SKM-1 (cell line): ENCODE data around the gene ASCC1.
"Not testable (repeated sequence)": the region's sequence is repeated elsewhere in the genome, so short reads cannot be mapped to it uniquely, and the experiment has no call there.

Experiments
- DNase-seq: peaks from one replicate; lab custom pipeline; 2025; ENCODE audit not compliant: unreplicated experiment; lab: John Stamatoyannopoulos, UW

The ASCC1 gene

DNA sequence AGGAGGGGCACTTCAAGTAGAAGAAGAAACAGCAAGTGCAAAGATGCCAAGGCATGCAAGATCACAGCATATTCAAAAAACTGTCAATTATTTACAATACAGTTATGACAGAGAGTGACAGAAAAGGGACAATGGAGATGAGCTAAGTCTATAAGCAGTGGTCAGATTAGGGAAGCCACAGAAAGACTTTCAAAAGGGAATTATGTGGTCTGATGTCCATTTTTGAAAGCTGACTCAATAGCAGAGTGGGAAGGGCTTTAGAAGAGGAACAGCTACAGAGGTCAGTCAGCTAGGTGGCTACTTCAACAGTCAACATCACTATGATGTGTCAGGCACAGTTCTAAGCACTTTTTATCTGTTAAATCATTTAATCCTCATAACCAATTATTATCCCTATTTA, 82.6 kb downstream of the ASCC1 start:
- DNase-seq: peak; percentile 66

DNA sequence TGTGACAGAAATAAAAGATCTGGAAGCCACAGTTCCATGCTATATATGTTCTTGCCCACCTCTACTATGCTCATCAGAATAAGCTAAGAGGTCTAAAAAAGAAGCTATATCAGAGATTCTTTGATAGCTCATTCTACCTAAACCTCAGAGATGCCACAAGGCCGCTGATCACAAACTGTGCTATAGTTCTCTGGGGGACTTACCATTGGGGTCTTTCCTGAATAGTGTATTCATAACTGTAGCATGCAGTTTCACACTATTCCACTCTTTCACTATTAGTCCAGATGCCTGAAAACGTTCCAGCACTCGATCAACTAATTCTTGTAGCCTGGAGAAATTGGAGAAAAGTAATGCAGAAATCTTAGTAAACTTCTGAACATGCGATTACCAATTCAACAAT, 83.2 kb downstream of the ASCC1 start:
- no peak for DNase-seq

DNA sequence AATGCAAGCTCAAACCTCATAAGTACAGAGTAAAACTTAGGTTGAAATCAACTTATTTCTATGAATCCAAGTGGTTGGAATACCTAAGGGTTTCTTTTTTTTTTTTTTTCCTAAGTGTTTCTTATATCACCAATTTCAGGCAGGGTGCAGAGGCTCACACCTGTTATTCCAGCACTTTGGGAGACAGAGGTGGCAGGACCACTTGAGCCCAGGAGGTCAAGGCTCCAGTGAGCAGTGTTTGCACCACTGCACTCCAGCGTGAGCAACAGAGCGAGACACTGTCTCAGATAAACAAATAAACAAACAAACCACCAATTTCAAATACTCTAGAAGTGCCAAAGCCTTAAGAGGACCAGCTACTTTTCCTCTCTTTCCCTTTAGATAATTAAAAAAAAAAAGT, 88.5 kb downstream of the ASCC1 start:
- DNase-seq: no peak

DNA sequence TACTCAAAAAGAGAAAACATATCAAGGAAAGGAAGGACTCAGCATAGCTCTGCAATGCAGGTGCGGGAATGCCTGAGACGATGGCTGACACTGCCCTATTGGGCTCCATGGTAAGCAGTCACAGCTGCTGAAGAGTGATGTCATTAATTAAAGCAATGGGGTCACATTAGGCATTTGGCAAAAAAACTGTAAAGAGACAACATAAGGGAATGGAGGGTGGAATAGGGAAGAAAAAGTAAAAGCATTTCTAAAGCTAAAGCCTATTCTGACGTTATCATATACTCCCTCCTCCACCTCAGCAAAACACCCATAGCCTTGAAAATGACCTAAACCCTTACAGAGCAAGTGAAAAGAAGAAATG, 89.2 kb downstream of the ASCC1 start:
- no peak for DNase-seq

DNA sequence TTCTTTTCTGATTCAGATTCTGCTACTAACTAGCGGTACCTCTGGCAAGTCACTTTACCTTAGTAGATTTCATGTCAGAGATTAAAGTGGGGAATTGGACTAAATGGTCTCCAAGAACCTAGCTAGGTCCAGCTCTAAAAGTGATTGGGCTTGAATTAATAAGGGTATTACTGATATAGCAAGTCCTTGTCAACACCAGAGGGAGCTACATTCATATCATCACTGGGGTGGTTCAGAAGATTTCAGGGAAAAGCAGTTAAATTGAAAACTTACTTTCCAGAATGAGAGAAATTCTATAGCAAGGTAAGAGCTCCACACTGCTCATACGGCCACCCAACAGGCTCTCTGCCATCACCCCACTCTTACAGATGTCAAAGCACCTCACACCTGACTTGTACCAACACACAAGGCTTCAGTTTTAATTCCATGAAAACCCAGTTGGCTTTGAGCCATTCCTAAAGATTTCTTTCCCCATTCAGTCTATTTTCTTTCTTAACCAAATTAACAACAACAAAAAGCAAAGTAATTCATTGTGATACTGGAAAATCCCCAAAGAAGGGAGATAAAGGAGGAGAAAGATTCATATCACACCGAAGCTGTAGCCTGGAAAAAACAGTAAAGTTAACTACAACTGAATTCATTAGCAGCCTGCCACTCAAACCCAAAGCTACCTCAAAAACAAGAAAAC, 89.7 kb downstream of the ASCC1 start:
- DNase-seq: no peak

DNA sequence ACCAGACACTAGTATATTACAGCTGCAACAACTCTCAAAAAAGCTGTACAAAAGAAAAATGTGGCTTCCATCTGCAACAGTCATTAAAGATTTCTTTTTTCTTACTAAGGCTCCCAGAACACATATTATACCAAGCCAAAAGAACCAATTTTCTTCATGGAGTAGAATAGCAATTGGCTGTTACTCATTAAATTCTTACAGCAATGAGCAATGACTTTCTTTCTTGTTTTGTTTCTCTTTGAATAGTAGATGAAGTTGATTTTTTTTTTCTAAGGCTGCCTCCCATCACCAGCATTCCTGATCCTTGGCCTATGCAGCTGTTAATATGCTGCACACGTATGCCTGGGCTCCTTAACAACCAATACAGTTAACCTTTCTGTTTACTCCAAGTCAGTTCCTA, 91.1 kb downstream of the ASCC1 start:
- no peak for DNase-seq

DNA sequence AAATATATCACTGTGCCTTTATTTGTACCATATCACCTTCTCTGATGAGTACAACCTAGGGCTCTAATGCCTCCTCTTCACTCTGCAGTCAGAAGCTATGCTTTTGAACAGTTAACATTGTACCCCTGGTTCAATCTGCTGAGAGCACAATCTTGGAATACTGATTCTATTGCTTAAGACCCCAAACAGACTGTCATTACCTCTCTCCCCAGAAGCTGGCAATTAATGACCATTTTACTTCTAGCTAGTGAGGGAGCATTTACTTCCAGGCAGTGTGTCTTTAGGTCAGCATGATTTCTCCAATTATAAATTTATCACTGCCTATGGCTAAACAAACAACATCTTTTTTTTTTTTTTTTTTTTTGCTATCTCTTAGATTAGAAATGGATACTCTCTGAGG, 91.7 kb downstream of the ASCC1 start:
- no peak for DNase-seq

DNA sequence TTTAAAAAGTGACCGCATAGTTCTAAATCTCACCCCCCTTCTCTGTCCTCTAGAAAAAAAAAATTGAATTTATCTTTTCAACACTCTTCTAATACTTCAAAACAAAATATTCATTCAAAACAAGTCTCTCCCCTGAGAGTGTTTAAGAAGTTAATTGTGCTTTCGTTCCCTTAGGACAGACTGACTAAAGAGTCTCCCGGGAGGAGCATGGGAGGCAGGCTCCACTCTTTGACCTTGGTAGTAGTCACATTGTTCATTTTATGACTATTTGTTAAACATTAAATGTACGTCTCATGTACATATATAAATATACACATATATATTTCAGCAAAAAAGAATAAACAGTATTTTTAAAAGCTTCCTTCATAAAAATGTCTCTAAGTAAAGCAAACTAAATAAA, 92.5 kb downstream of the ASCC1 start:
- DNase-seq: no peak

DNA sequence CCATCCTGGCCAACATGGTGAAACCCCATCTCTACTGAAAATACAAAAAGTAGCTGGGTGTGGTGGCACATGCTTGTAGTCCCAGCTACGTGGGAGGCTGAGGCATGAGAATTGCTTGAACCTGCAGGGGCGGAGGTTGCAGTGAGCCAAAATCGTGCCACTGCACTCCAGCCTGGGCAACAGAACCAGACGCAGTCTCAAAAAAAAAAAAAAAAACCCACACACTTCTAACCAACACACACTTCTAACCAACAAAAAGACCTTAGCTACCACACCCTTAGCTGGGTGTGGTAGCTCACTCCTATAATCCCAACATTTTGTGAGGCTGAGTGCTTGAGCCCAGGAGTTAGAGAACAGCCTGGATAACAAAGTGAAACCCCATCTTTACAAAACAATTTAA, 93.9 kb downstream of the ASCC1 start:
- DNase-seq: no peak

DNA sequence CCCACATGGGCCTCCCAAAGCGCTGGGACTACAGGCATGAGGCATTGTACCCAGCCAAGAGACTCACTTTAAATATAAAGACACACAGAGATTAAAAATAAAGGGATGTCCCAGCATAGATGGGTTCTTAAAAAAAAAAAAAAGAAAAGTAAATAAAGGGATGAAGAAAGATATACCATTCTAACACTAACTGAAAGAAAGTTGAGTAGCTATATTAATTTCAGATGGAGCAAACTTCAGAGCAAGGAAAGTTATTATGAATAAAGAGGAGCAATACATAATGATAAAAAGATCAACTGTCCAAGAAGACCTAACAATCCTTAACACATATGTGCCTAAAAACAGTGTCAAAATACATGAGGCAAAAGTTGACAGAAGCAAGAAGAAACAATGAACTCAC, 94.7 kb downstream of the ASCC1 start:
- DNase-seq: no peak

DNA sequence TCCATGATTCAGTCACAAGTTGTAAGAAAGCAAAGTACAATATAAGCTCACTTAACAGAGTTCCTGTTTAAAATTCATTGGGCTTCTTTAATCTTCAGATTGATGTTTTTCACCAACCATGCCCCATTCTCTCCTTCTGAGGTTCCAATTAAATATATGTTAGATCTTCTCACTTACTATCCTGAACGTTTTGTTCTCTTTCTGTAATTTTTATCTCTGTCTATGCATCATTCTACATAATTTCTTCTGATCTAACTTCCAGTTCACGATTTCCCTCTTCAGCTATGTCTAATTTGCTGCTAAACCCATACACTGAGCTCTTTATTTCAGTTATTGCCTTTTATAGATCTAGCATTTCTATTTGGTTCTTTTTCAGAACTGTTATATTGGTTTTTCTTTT, 99.7 kb downstream of the ASCC1 start:
- DNase-seq: no peak

DNA sequence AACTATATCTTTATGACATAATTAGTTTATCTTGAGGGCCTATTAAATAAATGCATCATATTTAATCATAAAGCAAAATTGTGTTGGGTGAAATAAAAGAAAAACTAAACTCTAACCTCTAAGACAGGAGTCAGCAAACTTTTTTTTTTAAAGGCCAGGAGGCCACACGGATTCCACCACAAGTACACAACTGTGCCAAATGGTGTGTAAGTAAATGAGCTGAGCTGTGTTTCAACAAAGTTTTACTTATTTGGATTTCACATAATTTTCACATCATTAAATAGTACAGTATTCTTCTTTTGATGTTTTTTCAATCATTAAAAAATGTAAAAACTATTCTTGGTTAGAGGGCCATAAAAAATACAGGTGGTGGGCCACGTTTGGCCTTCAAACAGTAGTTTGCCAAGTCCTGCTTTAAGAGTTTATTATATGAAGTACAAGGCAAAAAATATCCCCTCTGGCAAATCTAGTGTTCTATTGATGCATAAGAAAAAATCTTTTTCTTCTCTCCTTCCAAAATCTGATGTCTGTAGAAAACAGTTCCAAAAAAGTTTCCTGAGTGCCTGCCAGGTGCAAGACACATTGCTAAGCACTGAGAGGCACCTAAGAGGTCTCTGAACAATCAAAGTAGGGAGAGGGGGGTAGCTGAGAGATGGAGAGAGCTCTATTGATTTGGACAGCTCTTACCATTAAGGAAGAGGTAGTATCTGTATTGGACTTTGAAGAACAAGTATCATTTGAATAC, 101.2 kb downstream of the ASCC1 start:
- DNase-seq: no peak

DNA sequence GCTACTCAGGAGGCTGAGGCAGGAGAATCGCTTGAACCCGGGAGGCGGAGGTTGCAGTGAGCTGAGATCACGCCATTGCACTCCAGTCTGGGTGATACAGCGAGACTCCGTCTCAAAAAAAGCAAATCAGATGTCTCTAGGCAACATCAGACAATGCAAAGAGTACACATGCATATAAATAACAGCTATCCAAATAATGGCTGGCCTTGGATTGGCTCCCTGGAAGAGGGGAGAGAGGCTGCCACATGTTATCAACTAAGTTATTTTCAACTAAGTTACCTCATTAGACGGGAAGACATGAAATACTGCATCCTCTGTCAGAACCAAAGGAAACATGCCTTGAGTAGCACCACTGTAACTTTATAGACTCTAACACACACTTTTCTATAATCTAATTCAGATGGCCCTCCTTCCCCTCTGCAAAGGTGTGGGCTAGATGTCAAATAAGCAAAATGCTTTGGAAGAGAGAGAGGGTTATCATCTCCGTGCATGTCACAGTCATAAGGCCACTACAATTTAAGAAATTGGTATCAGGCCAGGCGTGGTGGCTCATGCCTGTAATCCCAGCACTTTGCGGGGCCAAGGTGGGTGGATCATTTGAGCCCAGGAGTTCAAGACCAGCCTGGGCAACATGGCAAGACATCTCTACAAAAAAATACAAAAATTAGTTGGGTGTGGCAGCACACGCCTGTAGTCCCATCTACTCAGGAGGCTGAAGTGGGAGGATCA, 105.2 kb downstream of the ASCC1 start:
- no peak for DNase-seq

DNA sequence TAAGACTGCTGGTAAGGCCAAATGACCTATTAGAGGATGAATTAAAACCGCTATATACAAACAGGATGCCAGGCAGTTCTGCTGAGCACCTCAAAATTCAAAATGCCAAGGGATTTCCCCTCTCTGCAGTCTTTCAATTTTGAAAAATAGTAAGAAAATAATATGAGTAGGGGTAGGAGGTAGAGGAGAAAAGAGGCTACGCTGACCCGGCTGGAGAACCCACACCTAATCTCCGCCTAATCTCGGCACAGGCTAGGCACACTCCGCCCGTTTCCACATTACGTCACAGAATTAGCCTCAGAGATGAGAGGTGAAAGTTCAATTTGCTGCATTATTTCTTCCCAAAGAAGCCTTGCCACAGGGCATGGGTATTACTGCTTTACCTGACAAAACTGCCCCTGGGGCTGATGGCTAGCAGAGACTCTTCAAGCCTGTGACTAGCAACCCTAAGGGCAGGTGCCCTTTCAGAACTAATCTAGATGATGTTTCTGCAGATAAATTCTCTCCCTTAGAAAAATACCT, 106.4 kb downstream of the ASCC1 start:
- no peak for DNase-seq

DNA sequence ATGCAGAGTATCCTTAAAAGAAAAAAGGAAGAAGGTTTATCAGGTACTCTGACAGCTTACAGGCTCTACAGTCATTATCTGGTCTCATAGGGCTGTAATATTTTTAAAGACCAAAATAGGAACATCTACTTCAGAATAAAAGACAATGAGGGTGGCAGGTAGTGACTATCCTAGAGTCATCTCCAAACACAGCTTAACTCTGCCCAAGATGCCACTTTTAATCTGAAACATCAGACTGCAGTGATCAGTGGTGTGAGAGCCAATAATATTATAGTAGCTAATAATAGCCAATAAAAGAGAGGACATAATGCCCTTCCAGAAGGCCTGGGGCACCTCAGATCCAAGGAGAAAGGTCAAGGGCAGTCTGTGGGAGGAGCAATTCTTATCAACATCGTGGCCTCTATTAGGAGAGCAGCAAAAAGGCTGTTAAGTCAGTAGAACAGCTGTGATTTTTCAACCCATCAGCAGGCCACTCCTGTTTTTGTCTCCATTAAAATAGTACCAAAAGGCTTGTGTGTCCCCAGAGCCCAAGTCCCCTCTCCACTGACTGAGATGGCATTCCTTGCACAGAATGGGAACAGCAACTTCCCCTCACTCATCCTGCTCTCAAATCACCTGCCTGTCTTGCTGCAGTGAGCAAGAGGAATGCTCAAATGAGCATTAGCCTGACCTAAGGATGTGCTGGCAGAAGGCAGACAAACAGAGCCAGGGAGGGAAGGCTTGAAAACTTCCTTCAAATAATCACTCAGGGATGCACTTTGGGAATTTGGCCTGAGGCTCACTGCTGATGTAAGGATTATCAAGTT, 107.0 kb downstream of the ASCC1 start:
- no peak for DNase-seq

DNA sequence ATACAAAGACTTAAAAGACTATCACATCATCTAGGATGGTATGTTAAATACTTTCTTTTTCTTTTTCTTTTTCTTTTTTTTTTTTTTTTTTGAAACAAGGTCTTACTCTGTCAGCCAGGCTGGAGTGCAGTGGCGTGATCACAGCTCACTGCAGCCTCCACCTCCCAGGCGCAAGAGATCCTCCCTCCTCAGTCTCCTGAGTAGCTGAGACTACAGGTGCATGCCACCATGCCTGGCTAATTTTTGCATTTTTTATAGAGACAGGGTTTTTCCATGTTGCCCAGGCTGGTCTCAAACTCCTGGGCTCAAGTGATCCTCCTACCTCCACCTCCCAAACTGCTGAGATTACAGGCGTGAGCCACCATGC, 108.1 kb downstream of the ASCC1 start:
- DNase-seq: not testable (repeated sequence)

DNA sequence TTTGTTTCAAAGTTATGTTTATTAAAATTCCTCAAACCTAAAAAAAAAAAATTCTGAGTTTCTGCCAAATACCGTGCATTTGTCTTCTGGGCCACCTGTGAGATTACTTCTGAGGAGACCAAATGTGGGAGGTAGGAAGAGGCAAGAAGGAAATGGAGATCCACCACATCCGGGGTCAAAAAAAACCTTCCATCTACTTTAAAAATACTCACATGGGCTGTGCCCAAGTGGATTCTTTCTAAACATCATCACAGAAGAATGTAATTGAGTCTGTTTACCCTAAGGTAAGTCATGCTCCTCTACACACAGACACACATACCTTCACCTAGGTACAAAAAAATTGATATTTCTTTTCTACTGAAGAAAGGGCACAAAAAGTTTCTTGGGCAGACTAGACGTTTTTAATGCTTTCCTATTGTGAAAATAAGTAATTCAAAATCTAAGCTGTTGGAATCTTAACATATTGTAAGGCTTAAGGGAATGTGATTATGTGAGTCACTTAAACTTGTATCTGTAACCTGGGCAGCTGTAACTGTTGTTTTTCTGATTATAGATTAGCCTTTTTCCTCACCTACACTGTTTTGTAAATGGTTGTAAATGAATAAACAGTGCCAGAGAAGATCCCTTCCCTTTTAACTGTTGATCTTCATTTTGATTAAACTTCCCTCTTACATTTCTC, 108.6 kb downstream of the ASCC1 start:
- DNase-seq: no peak

DNA sequence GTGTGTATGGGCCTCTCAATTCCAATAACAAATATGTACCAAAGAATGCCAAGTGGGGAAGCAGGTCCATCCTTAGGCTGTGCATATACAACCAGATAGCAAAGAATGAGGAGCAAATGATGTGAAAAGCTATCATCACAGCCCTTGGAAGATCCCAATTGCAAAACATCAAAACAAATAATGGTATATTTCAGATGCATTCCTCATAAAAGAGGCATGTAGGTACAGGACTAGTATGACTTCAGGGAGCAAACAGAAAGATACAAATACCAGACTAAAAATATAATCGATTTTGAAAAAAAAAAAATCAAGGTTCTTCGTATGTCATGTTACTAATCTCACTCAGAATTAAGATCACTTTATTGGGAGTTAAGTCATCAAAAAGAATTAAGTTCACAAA, 109.2 kb downstream of the ASCC1 start:
- no peak for DNase-seq

DNA sequence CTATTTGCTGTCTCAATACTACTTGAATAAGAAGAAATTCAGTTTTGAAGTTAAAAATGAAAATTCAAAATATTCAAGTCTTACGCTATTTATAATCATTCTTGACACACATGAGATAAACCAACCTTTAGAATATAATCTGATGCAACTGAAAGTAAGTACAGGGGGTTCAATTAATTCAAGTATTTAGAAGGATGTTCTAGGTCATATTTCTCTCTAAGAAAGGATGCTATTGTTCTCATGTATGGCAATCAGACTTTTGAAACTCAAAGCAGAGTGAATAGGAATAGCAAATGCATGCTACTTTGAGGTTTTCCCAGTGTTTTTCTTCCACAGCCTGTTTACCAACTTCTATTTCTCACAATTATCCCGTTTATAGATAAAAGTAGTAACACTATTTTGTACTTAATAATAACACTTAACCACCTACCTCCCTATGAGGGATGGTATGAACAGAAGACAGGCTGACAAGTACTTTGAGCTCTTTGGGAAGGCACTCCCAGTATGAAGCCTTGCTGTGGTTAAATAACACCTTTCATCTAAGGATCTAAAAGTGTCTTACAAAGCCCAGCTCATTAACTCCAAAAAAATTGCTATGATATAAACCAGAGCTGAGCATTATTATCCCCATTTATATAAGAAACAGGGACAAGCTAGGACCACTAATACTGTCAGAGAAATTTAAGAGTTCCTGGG, 109.8 kb downstream of the ASCC1 start:
- no peak for DNase-seq

DNA sequence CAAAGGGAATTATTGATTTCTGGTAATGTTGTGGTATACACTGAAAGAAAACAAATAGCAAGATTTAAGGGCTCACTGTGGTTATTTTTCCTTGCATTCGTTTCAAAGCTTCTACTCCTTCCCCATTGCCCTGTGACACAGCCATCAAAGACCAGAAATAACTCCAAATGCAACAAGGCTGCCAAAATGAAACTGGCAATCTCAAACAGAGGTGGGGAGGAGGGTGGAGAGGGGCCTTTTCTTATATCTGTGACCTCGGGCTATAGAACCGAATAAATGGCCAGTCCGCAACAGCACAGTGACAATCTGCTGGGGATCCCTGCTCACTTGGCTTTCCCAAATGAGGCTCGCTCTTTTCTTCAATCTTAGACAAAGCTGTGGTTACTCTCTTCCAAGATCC, 110.4 kb downstream of the ASCC1 start:
- no peak for DNase-seq
